Heart right ventricle (tissue), 16 donors: ENCODE results near the gene CFAP58. TPM values are rescaled to one million over a fixed set of nuclear protein-coding genes. Genes with fewer than 3 reads are reported as not detected.

Experiments used
- ATAC-seq, 8 donors: fragments of 200-7000 bp; cut with Tn5 transposase; one replicate each; pipeline ENCODE4 v1.9.1; 2020; ENCODE audit warnings: mild to moderate bottlenecking in 8 of 8, moderate library complexity in 8 of 8, moderate number of reproducible peaks in 1 of 8
- DNase-seq, 2 donors: peaks; one replicate each; pipeline ENCODE4 v3.0.0-alpha.2; 2020
- H3K27ac ChIP-seq, 10 donors: fragments of 200-600 bp; sonication (generic) in 2 of 10; one replicate each; pipeline versions ENCODE4 v1.5.0 to v1.8.0; 2020 to 2022; ENCODE audit warnings: mild to moderate bottlenecking in 3 of 10
- H3K27me3 ChIP-seq, 7 donors: fragments of 200-600 bp; one replicate each; pipeline ENCODE4 v1.8.0; 2021 to 2022; ENCODE audit warnings: mild to moderate bottlenecking in 2 of 7
- H3K36me3 ChIP-seq, 9 donors: fragments of 200-600 bp; sonication (generic) in 1 of 9; one replicate each; pipeline versions ENCODE4 v1.5.0 to v1.8.0; 2020 to 2022; ENCODE audit warnings: mild to moderate bottlenecking in 2 of 9
- H3K4me1 ChIP-seq, 9 donors: fragments of 200-600 bp; sonication (generic) in 1 of 9; one replicate each; pipeline versions ENCODE4 v1.5.0 to v1.8.0; 2020 to 2022; ENCODE audit warnings: mild to moderate bottlenecking in 4 of 9
- H3K4me3 ChIP-seq, 10 donors: fragments of 200-600 bp; sonication (generic) in 2 of 10; one replicate each; pipeline versions ENCODE4 v1.5.0 to v1.8.0; 2020 to 2022; ENCODE audit warnings: mild to moderate bottlenecking in 7 of 10, moderate library complexity in 2 of 10
- H3K9me3 ChIP-seq, 11 donors: fragments of 200-600 bp in 10 of 11; sonication (generic) in 2 of 11; one replicate each; pipeline versions ENCODE4 v1.5.0 to v1.8.0; 2013 to 2022; ENCODE audit warnings: mild to moderate bottlenecking in 2 of 11, control low read depth in 1 of 11, moderate library complexity in 1 of 11
- WGBS, 2 donors: extraction: QIAGEN DNeasy Blood & Tissue Kit; methylation state at CpG; one replicate each; pipeline ENCODE4 v1.1.7; 2013; ENCODE audit warnings: inconsistent platforms in 1 of 2; 5-methylcytosine and 5-hydroxymethylcytosine counted together
- intact Hi-C, 10 donors: fragments of 100-400 bp; cut with DNase I; formaldehyde crosslinking; loops; one replicate each; pipeline versions ENCODE4 v1.11.1 to v1.14.2; 2022
- polyA plus RNA-seq, 2 donors: library from polyadenylated mRNA; stranded (reverse); fragments of 200-250 nt; gene quantifications; one replicate each; pipeline ENCODE4 v1.2.3, GENCODE V29; 2013
- total RNA-seq, 10 donors: library from RNA; stranded (reverse); fragmentation: NEBNext Ultra II Directional in 3 of 10; extraction: Animal tissue kit (Norgen Biotek cat#: 25700) in 3 of 10; gene quantifications; one replicate each; pipeline versions ENCODE4 v1.2.1 to v1.2.4, GENCODE V29; 2021 to 2023
- TF ChIP-seq, protein P1 (sequence below), 9 donors: fragments of 200-600 bp; sonication (generic) in 2 of 9; IDR thresholded peaks; one replicate each; pipeline versions ENCODE4 v1.5.0 to v1.8.0; 2021 to 2022; ENCODE audit warnings: antibody characterized with exemption in 9 of 9, mild to moderate bottlenecking in 5 of 9, moderate library complexity in 1 of 9
- donor health status: Arrhythmogenic right ventricular cardiomyopathy.
- donor health status: ischemic (EF 13 %, LVEDD 7.1; RV severe dilation, severe dysfunction).
- donor health status: healthy with polysubstance abuse.
- donor health status: DM: no; HTN: yes; CAD: no.
- donor health status: DM: no; HTN: no; CAD: no.
- donor health status: ischemic (EF 25% LVEDD 6.9; RV normal size, moderate dysfunction).
- donor health status: ischemic (EF 25% LVEDD 5.7; RV mildly dilated, moderate dysfunction).
- donor health status: healthy.
- donor health status: DM: yes; HTN: yes; CAD: no.
- donor health status: Ischemic cardiomyopathy.
- donor health status: ischemic (EF 35%, LVEDD 5.7; RV mildly dilated, moderate dysfunction).
- donor health status: nonischemic (EF 11% LVEDD 7.7; RV severe dilation, severe dysfunction).
- donor health status: DM: yes; HTN: yes; CAD: no.
- donor health status: PGD.
- donor health status: ischemic (EF 29% LVEDD 5.4; RV normal size, mild dysfunction).
- donor health status: nonischemic (EF 23%, LVEDD 6.1; RV moderate dilation, normal function).

CFAP58 gene
- total and polyA plus RNA-seq, 12 donors = 0.58 to 5.8 (median 3.0) TPM

DNA sequence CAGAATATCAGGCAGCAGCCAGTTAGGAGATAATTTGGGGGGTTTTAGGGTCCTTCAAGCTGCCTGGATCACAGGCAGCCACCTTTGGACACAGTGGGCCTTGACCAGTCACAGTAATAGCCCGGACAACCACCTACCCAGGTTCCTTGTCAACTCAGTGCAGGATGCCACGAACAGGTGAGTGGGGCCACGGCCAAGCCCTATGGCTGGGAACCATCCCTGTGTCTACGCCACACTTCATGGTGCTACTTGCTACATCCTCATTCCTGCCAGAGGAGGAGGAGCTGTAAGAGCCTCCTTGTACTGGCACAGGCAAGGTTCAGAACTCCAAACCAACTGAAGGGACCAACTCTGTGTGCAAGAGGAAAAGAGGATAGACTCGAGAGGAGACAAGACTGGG, 35.3 kb upstream of the CFAP58 start:
- intact Hi-C loops = no loop called here
- TF ChIP-seq, protein P1, sequence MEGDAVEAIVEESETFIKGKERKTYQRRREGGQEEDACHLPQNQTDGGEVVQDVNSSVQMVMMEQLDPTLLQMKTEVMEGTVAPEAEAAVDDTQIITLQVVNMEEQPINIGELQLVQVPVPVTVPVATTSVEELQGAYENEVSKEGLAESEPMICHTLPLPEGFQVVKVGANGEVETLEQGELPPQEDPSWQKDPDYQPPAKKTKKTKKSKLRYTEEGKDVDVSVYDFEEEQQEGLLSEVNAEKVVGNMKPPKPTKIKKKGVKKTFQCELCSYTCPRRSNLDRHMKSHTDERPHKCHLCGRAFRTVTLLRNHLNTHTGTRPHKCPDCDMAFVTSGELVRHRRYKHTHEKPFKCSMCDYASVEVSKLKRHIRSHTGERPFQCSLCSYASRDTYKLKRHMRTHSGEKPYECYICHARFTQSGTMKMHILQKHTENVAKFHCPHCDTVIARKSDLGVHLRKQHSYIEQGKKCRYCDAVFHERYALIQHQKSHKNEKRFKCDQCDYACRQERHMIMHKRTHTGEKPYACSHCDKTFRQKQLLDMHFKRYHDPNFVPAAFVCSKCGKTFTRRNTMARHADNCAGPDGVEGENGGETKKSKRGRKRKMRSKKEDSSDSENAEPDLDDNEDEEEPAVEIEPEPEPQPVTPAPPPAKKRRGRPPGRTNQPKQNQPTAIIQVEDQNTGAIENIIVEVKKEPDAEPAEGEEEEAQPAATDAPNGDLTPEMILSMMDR (IDR thresholded peaks at IDR 0.05) = no peak
- H3K36me3 ChIP-seq = peaks cover 9 to 50% (median 23%) of the 10 kb centered on the region in 9 donors
- no peaks in the 10 kb centered on the region for H3K27me3 ChIP-seq
- H3K4me3 ChIP-seq = no peak overlapping the region
- H3K27ac ChIP-seq = peak overlapping the region in 9 of 10 donors; percentile 56 to 100 (median 92)
- WGBS, 2 donors = 88 to 89% methylated on average over 5 of the region's 5 CpGs
- no peak for ATAC-seq
- no peaks in the 10 kb centered on the region for H3K9me3 ChIP-seq
- peaks cover 62 to 97% (median 85%) of the 10 kb centered on the region in 9 donors for H3K4me1 ChIP-seq
- DNase-seq = no peak

DNA sequence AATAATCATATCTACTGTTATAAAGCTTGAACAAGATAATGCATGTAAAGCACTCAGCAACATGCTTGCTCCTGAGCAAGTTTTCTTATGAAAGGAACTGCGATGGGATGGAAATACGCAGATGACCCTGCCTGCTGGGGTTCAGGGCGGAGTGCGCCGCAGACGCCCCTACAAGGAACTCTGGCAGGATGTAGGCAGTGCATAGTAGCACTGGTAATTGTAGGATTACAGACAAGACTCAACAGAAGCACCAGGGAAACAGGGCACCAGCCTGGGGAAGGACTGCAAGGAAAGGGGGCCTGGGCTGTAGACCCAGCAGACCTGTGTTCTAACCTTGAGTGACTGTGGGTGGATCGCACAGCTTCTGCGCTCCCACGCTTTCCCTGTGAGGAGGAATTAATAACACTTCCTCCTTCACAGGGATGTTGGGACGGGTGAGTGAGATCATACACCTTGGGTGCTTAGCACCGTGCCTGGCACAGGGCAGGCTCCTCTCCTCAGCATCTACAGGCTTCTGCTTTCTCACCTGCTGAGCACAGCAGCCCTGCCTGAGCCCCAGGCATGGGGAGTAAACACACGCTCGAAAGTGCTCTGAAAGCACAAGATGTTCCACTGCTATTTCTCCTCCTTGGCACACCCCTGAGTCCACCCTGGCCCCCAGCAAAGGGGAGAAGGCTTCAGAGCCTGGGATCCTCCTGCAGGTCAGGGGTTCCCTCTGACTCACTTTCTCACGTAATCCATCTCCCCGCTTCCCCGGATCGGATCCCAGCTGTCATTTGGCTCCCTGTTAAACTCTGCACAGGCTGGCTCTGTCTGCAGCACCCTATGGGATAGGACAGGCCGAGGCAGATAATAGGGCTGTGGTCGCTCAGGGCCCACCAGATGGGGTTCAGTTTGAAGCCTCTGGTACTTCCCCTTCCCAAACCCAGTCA, 34.6 kb upstream of the CFAP58 start:
- Histone ChIP-seq H3K27ac (peak overlapping the region; percentile 45 to 100 (median 91)), H3K4me3 (no peak overlapping the region), H3K27me3 (no peaks in the 10 kb centered on the region), H3K4me1 (peaks cover 66 to 98% (median 88%) of the 10 kb centered on the region in 9 donors), H3K36me3 (peaks cover 7 to 42% (median 16%) of the 10 kb centered on the region in 9 donors), H3K9me3 (no peaks in the 10 kb centered on the region)
- ATAC-seq = peak in 4 of 8 donors; percentile 2 to 44 (median 12)
- TF ChIP-seq, protein P1 (IDR thresholded peaks at IDR 0.05) = no peak
- 46 to 47% methylated on average over 19 of the region's 19 CpGs for WGBS, 2 donors
- DNase-seq = no peak
- intact Hi-C loops = no loop called here

DNA sequence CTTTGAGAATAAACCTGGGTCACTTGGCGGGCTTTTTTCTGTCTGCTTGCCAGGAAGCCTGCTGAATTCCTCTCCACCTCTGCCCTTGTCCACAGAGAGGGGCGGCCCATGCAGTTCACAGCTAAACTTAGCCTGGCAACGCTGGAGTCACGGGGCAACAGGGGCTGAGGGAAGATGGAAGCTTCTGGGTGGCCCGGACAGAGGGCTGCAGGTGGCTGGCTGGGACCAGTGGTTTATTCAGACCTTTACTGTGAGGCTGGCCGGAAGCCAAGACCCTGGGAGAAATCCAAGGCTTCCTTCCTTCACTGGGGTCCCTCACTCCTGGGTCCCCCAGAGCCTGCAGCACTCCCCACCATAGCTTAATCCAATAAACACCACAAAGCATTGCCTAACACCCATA, 32.4 kb upstream of the CFAP58 start:
- peak in 7 of 8 donors; percentile 14 to 62 (median 41) for ATAC-seq
- WGBS, 2 donors = 35 to 41% methylated on average over 6 of the region's 6 CpGs
- peak in 1 of 2 donors; percentile 59 for DNase-seq
- no peak overlapping the region for H3K4me3 ChIP-seq
- H3K27ac ChIP-seq = peak overlapping the region in 9 of 10 donors; percentile 79 to 100 (median 99)
- peaks cover 0 to 25% (median 0%) of the 10 kb centered on the region in 9 donors for H3K36me3 ChIP-seq
- TF ChIP-seq, protein P1 (IDR thresholded peaks at IDR 0.05) = no peak
- peaks cover 75 to 100% (median 100%) of the 10 kb centered on the region in 9 donors for H3K4me1 ChIP-seq
- no peaks in the 10 kb centered on the region for H3K9me3 ChIP-seq
- no peaks in the 10 kb centered on the region for H3K27me3 ChIP-seq
- intact Hi-C loops = loop anchor here in 1 of 10 donors (10.0 kb wide), 1 partner anchor 426 kb away; no protein-coding TSS in a partner anchor

GRCh38 chr10:104321725-104322415, 31.8 kb upstream of the CFAP58 start:
- WGBS, 2 donors = 54 to 55% methylated on average over 8 of the region's 8 CpGs
- intact Hi-C loops = loop anchor here in 1 of 10 donors (10.0 kb wide), 1 partner anchor 427 kb away; no protein-coding TSS in a partner anchor
- peak overlapping the region; percentile 38 to 100 (median 96) for H3K27ac ChIP-seq
- DNase-seq (no peak), ATAC-seq (peak in 2 of 8 donors; percentile 1 to 3)
- no peaks in the 10 kb centered on the region for H3K9me3 ChIP-seq
- H3K4me3 ChIP-seq = no peak overlapping the region
- H3K4me1 ChIP-seq = peaks cover 78 to 100% (median 100%) of the 10 kb centered on the region in 9 donors
- TF ChIP-seq, protein P1 (IDR thresholded peaks at IDR 0.05) = no peak
- H3K27me3 ChIP-seq = no peaks in the 10 kb centered on the region
- peaks cover 0 to 22% (median 0%) of the 10 kb centered on the region in 9 donors for H3K36me3 ChIP-seq
